Small intestine (tissue), 7 donors: Measurements from ENCODE around the gene NSMCE1. TPM values are rescaled to one million over a fixed set of nuclear protein-coding genes. Genes with fewer than 3 reads are reported as not detected.
"Not testable (repeated sequence)": the region's sequence is repeated elsewhere in the genome, so short reads cannot be mapped to it uniquely, and the experiment has no call there.

Experiments used
- DNase-seq, 2 donors: peaks; one replicate each; pipeline versions ENCODE4 v3.0.0 to v3.0.0-alpha.2; 2013
- FAIRE-seq: peaks from 2 replicates; lab custom pipeline; 2012; peaks lifted over from hg19 to GRCh38; lab: Jason Lieb, UNC
- H3K27ac ChIP-seq, 3 donors: one replicate each; pipeline ENCODE4 v1.5.1; 2013; ENCODE audit warnings: low read length in 2 of 3, mild to moderate bottlenecking in 2 of 3, control low read depth in 1 of 3, inconsistent platforms in 1 of 3, low read depth in 1 of 3, moderate library complexity in 1 of 3
- H3K27me3 ChIP-seq, 3 donors: one replicate each; pipeline ENCODE4 v1.6.1; 2013; ENCODE audit warnings: low read length in 3 of 3, inconsistent platforms in 1 of 3; ENCODE audit not compliant: control insufficient read depth in 3 of 3, insufficient read depth in 3 of 3
- H3K36me3 ChIP-seq, 3 donors: one replicate each; pipeline ENCODE4 v1.6.1; 2013; ENCODE audit warnings: low read length in 3 of 3, inconsistent platforms in 1 of 3, low read depth in 1 of 3, mild to moderate bottlenecking in 1 of 3, moderate library complexity in 1 of 3; ENCODE audit not compliant: control insufficient read depth in 3 of 3, insufficient read depth in 2 of 3
- H3K4me1 ChIP-seq, 3 donors: one replicate each; pipeline ENCODE4 v1.6.1; 2013; ENCODE audit warnings: low read length in 2 of 3, inconsistent platforms in 1 of 3, low read depth in 1 of 3, mild to moderate bottlenecking in 1 of 3, moderate library complexity in 1 of 3; ENCODE audit not compliant: control insufficient read depth in 3 of 3, insufficient read depth in 2 of 3
- H3K4me3 ChIP-seq, 3 donors: one replicate each; pipeline ENCODE4 v1.5.1; 2013; ENCODE audit warnings: low read length in 3 of 3, control low read depth in 1 of 3, inconsistent platforms in 1 of 3, low read depth in 1 of 3, mild to moderate bottlenecking in 1 of 3, moderate library complexity in 1 of 3
- H3K9me3 ChIP-seq, 2 donors: one replicate each; pipeline ENCODE4 v1.6.1; 2013; ENCODE audit warnings: low read depth in 1 of 2, low read length in 1 of 2; ENCODE audit not compliant: control insufficient read depth in 2 of 2, insufficient read depth in 1 of 2
- WGBS, 3 donors: extraction: QIAGEN DNeasy Blood & Tissue Kit; methylation state at CpG; one replicate each; pipeline ENCODE4 v1.1.7; 2013; 5-methylcytosine and 5-hydroxymethylcytosine counted together
- polyA plus RNA-seq, 4 donors: library from polyadenylated mRNA; stranded (reverse) in 3 of 4; unstranded in 1 of 4; fragments of 200-250 nt in 3 of 4; fragments of 120-200 nt in 1 of 4; gene quantifications; one replicate each; pipeline versions ENCODE4 v1.2.1 to v1.2.3, GENCODE V29; 2013
- donor health status: healthy with polysubstance abuse.
- donor health status: control.
- donor health status: control.
- donor health status: Bipolar disorder and iron deficiency.
- donor health status: healthy.

The NSMCE1 gene
- polyA plus RNA-seq, 4 donors: 37.8 to 66.1 (median 52.3) TPM

DNA sequence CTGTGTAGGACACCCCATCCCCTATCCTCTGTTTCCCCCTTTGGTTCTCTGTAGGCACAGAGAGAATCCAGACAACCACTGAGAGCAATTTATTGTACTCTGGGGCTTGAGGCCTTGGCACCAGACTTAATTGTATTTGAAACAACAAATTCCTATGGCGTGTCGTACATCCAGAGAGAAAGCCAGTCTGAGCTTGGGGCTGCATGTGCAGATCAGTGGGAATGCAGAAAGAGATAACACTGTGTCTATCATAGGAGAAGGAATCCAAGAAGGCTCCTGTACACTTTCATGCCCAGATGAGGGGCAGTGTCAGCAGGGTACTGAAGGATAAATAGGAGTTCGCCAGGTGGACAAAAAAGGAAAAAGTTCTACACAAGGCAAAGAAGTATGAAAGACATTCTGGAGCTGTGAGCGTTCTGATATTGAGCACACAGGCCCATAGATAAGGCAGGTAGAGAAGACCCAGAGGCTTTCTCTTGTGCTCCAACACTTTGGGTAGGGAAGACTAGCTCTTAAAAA is 23.2 kb upstream of the NSMCE1 start:
- H3K4me3 ChIP-seq: no peak overlapping the region
- DNase-seq (no peak), FAIRE-seq (no peak)
- no peaks in the 10 kb centered on the region for H3K36me3 ChIP-seq
- no peaks in the 10 kb centered on the region for H3K27me3 ChIP-seq
- no peak overlapping the region for H3K27ac ChIP-seq
- 89 to 92% (median 91%) methylated on average over 4 of the region's 4 CpGs for WGBS, 3 donors
- H3K4me1 ChIP-seq: no peaks in the 10 kb centered on the region
- no peaks in the 10 kb centered on the region for H3K9me3 ChIP-seq

- Histone ChIP-seq H3K36me3 (no peaks in the 10 kb centered on the region), H3K9me3 (no peaks in the 10 kb centered on the region), H3K27me3 (no peaks in the 10 kb centered on the region), H3K4me3 (no peak overlapping the region), H3K27ac (no peak overlapping the region), H3K4me1 (no peaks in the 10 kb centered on the region)
- DNase-seq: no peak
- FAIRE-seq: no peak
- WGBS, 3 donors: 80 to 85% (median 80%) methylated on average over 5 of the region's 5 CpGs
Measured at GRCh38 chr16:27291106-27291505, 22.5 kb upstream of the NSMCE1 start.

DNA sequence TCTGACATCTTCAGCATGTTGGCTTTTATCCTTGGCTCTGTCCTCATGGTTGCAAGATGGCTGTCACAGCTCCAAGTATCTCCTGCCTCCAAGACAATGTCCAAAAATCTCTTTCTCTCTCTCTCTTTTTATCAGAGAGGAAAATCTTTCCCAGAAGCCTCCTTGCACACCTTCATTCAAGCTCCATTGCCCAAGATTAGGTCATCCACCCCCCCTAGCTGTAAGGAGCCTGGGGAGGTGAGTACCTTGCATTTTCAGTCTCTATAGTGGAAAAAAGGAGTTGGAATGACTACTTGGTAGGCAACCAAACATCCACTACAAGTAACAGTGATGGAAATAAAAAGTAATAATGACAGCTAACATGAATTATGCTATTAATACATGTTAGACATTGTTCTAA is 22.0 kb upstream of the NSMCE1 start:
- Histone ChIP-seq H3K4me3 (no peak overlapping the region), H3K9me3 (no peaks in the 10 kb centered on the region), H3K27ac (no peak overlapping the region), H3K27me3 (no peaks in the 10 kb centered on the region), H3K36me3 (no peaks in the 10 kb centered on the region), H3K4me1 (no peaks in the 10 kb centered on the region)
- DNase-seq (no peak), FAIRE-seq (no peak)

DNA sequence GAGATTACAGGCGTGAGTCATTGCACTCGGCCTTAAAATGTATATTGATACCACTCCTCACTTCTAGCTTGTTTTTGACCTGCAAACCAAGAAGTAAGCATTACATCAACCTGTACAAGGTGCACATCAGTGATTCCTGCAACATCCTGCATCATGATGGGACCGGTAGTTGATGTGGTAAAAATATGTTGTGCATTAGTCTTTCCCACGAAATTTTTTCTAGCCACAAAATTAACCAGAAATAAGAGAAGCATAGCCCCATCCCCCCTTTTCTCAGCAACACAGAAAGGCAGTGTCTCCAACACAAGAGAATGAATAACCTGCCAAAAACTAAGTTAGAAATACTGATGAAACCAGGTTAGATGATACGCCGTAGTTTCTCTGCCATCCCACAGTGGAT is 21.1 kb upstream of the NSMCE1 start:
- Histone ChIP-seq H3K27me3 (no peaks in the 10 kb centered on the region), H3K4me3 (no peak overlapping the region), H3K27ac (no peak overlapping the region), H3K9me3 (no peaks in the 10 kb centered on the region), H3K4me1 (no peaks in the 10 kb centered on the region), H3K36me3 (no peaks in the 10 kb centered on the region)
- 71 to 75% (median 71%) methylated on average over 6 of the region's 6 CpGs for WGBS, 3 donors
- FAIRE-seq (no peak), DNase-seq (no peak)

GRCh38 chr16:27288313-27288712 is 19.7 kb upstream of the NSMCE1 start:
- not testable (repeated sequence) for H3K4me3 ChIP-seq, H3K27me3 ChIP-seq, FAIRE-seq, H3K36me3 ChIP-seq, H3K9me3 ChIP-seq, H3K4me1 ChIP-seq, H3K27ac ChIP-seq, DNase-seq
- WGBS, 3 donors: 89 to 96% (median 90%) methylated on average over 6 of the region's 6 CpGs

DNA sequence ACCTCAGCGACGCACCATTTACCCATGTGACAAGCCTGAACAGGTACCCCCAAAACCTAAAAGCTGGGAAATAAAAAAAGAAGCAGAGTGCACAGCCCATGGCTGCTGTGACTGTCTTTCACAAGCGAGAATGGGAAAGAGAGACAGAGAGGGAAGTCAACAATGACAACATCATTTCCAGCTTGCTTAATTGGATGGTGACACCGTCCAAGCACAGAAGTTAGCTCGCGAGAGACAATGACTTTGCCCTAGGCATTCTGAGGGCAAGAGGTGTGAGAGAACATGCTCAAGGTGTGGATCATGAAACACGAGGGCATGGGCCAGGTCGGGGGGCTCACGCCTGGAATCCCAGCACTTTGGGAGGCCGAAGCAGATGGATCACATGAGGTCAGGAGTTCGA is 19.3 kb upstream of the NSMCE1 start:
- Histone ChIP-seq H3K27ac (no peak overlapping the region), H3K4me1 (no peaks in the 10 kb centered on the region), H3K27me3 (no peaks in the 10 kb centered on the region), H3K36me3 (no peaks in the 10 kb centered on the region), H3K4me3 (no peak overlapping the region), H3K9me3 (no peaks in the 10 kb centered on the region)
- no peak for FAIRE-seq
- no peak for DNase-seq
- WGBS, 3 donors: 90 to 92% (median 92%) methylated on average over 11 of the region's 11 CpGs

GRCh38 chr16:27287051-27287811 is 18.7 kb upstream of the NSMCE1 start:
- Histone ChIP-seq H3K4me1 (no peaks in the 10 kb centered on the region), H3K4me3 (no peak overlapping the region), H3K27me3 (no peaks in the 10 kb centered on the region), H3K36me3 (no peaks in the 10 kb centered on the region), H3K9me3 (no peaks in the 10 kb centered on the region), H3K27ac (no peak overlapping the region)
- DNase-seq (no peak), FAIRE-seq (no peak)
- 94 to 99% (median 95%) methylated on average over 8 of the region's 8 CpGs for WGBS, 3 donors

GRCh38 chr16:27286451-27286850 is 17.9 kb upstream of the NSMCE1 start:
- Histone ChIP-seq H3K36me3 (no peaks in the 10 kb centered on the region), H3K27ac (no peak overlapping the region), H3K27me3 (no peaks in the 10 kb centered on the region), H3K9me3 (no peaks in the 10 kb centered on the region), H3K4me1 (no peaks in the 10 kb centered on the region), H3K4me3 (no peak overlapping the region)
- FAIRE-seq (no peak), DNase-seq (no peak)
- 61 to 88% (median 79%) methylated on average over 4 of the region's 4 CpGs for whole genome bisulfite sequencing, 3 donors
